Small intestine (tissue), 7 donors: Measurements from ENCODE around the gene EIF4B. TPM values are rescaled to one million over a fixed set of nuclear protein-coding genes. Genes with fewer than 3 reads are reported as not detected.

Experiments
- DNase-seq, 2 donors: peaks; one replicate each; pipeline versions ENCODE4 v3.0.0 to v3.0.0-alpha.2; 2013
- FAIRE-seq: peaks from 2 replicates; lab custom pipeline; 2012; peaks lifted over from hg19 to GRCh38; lab: Jason Lieb, UNC
- H3K27ac ChIP-seq, 3 donors: one replicate each; pipeline ENCODE4 v1.5.1; 2013; ENCODE audit warnings: low read length in 2 of 3, mild to moderate bottlenecking in 2 of 3, control low read depth in 1 of 3, inconsistent platforms in 1 of 3, low read depth in 1 of 3, moderate library complexity in 1 of 3
- H3K27me3 ChIP-seq, 3 donors: one replicate each; pipeline ENCODE4 v1.6.1; 2013; ENCODE audit warnings: low read length in 3 of 3, inconsistent platforms in 1 of 3; ENCODE audit not compliant: control insufficient read depth in 3 of 3, insufficient read depth in 3 of 3
- H3K36me3 ChIP-seq, 3 donors: one replicate each; pipeline ENCODE4 v1.6.1; 2013; ENCODE audit warnings: low read length in 3 of 3, inconsistent platforms in 1 of 3, low read depth in 1 of 3, mild to moderate bottlenecking in 1 of 3, moderate library complexity in 1 of 3; ENCODE audit not compliant: control insufficient read depth in 3 of 3, insufficient read depth in 2 of 3
- H3K4me1 ChIP-seq, 3 donors: one replicate each; pipeline ENCODE4 v1.6.1; 2013; ENCODE audit warnings: low read length in 2 of 3, inconsistent platforms in 1 of 3, low read depth in 1 of 3, mild to moderate bottlenecking in 1 of 3, moderate library complexity in 1 of 3; ENCODE audit not compliant: control insufficient read depth in 3 of 3, insufficient read depth in 2 of 3
- H3K4me3 ChIP-seq, 3 donors: one replicate each; pipeline ENCODE4 v1.5.1; 2013; ENCODE audit warnings: low read length in 3 of 3, control low read depth in 1 of 3, inconsistent platforms in 1 of 3, low read depth in 1 of 3, mild to moderate bottlenecking in 1 of 3, moderate library complexity in 1 of 3
- H3K9me3 ChIP-seq, 2 donors: one replicate each; pipeline ENCODE4 v1.6.1; 2013; ENCODE audit warnings: low read depth in 1 of 2, low read length in 1 of 2; ENCODE audit not compliant: control insufficient read depth in 2 of 2, insufficient read depth in 1 of 2
- WGBS, 3 donors: extraction: QIAGEN DNeasy Blood & Tissue Kit; methylation state at CpG; one replicate each; pipeline ENCODE4 v1.1.7; 2013; 5-methylcytosine and 5-hydroxymethylcytosine counted together
- polyA plus RNA-seq, 4 donors: library from polyadenylated mRNA; stranded (reverse) in 3 of 4; unstranded in 1 of 4; fragments of 200-250 nt in 3 of 4; fragments of 120-200 nt in 1 of 4; gene quantifications; one replicate each; pipeline versions ENCODE4 v1.2.1 to v1.2.3, GENCODE V29; 2013
- donor health status: healthy with polysubstance abuse.
- donor health status: control.
- donor health status: control.
- donor health status: Bipolar disorder and iron deficiency.
- donor health status: healthy.

Gene EIF4B
- polyA plus RNA-seq, 4 donors = 160 to 422 (median 206) TPM

- peaks cover 0 to 40% (median 3%) of the 10 kb centered on the region in 3 donors for H3K4me1 ChIP-seq
- H3K27ac ChIP-seq = no peak overlapping the region
- peaks cover 0 to 72% (median 0%) of the 10 kb centered on the region in 3 donors for H3K36me3 ChIP-seq
- no peaks in the 10 kb centered on the region for H3K27me3 ChIP-seq
- FAIRE-seq = no peak
- H3K4me3 ChIP-seq = no peak overlapping the region
- no peak for DNase-seq
- H3K9me3 ChIP-seq = no peaks in the 10 kb centered on the region
- 82 to 84% (median 82%) methylated on average over 15 of the region's 15 CpGs for WGBS, 3 donors
Measured at GRCh38 chr12:53055471-53056266, 49.4 kb downstream of the EIF4B start.

GRCh38 chr12:53056296-53056695 is 50.0 kb downstream of the EIF4B start:
- H3K4me3 ChIP-seq = no peak overlapping the region
- FAIRE-seq (no peak), DNase-seq (no peak)
- no peaks in the 10 kb centered on the region for H3K27me3 ChIP-seq
- H3K27ac ChIP-seq = no peak overlapping the region
- no peaks in the 10 kb centered on the region for H3K9me3 ChIP-seq
- peaks cover 0 to 76% (median 0%) of the 10 kb centered on the region in 3 donors for H3K36me3 ChIP-seq
- 82 to 89% (median 85%) methylated on average over 5 of the region's 5 CpGs for WGBS, 3 donors
- peaks cover 0 to 40% (median 3%) of the 10 kb centered on the region in 3 donors for H3K4me1 ChIP-seq

- no peaks in the 10 kb centered on the region for H3K9me3 ChIP-seq
- WGBS, 3 donors = 93 to 96% (median 94%) methylated on average over 7 of the region's 7 CpGs
- FAIRE-seq (no peak), DNase-seq (no peak)
- H3K27ac ChIP-seq = no peak overlapping the region
- no peak overlapping the region for H3K4me3 ChIP-seq
- peaks cover 0 to 40% (median 3%) of the 10 kb centered on the region in 3 donors for H3K4me1 ChIP-seq
- no peaks in the 10 kb centered on the region for H3K27me3 ChIP-seq
- H3K36me3 ChIP-seq = peaks cover 0 to 76% (median 0%) of the 10 kb centered on the region in 3 donors
Measured at GRCh38 chr12:53056901-53057300, 50.6 kb downstream of the EIF4B start.

- no peak overlapping the region for H3K27ac ChIP-seq
- H3K4me1 ChIP-seq = peaks cover 0 to 32% (median 3%) of the 10 kb centered on the region in 3 donors
- H3K4me3 ChIP-seq = no peak overlapping the region
- peaks cover 0 to 78% (median 0%) of the 10 kb centered on the region in 3 donors for H3K36me3 ChIP-seq
- no peaks in the 10 kb centered on the region for H3K27me3 ChIP-seq
- DNase-seq (no peak), FAIRE-seq (no peak)
- no peaks in the 10 kb centered on the region for H3K9me3 ChIP-seq
- WGBS, 3 donors = 83 to 87% (median 84%) methylated on average over 13 of the region's 13 CpGs
Measured at GRCh38 chr12:53057816-53058500, 51.7 kb downstream of the EIF4B start.

GRCh38 chr12:53058674-53059433 is 52.6 kb downstream of the EIF4B start:
- Histone ChIP-seq H3K9me3 (no peaks in the 10 kb centered on the region), H3K27ac (no peak overlapping the region), H3K4me3 (no peak overlapping the region), H3K36me3 (peaks cover 0 to 79% (median 0%) of the 10 kb centered on the region in 3 donors), H3K4me1 (peaks cover 0 to 23% (median 0%) of the 10 kb centered on the region in 3 donors), H3K27me3 (no peaks in the 10 kb centered on the region)
- FAIRE-seq (no peak), DNase-seq (no peak)
- 82 to 89% (median 85%) methylated on average over 33 to 35 of the region's 35 CpGs for WGBS, 3 donors

- 84 to 90% (median 85%) methylated on average over 21 to 24 of the region's 24 CpGs for WGBS, 3 donors
- no peak overlapping the region for H3K27ac ChIP-seq
- H3K27me3 ChIP-seq = no peaks in the 10 kb centered on the region
- H3K36me3 ChIP-seq = peaks cover 0 to 85% (median 2%) of the 10 kb centered on the region in 3 donors
- no peak overlapping the region for H3K4me3 ChIP-seq
- DNase-seq (no peak), FAIRE-seq (no peak)
- no peaks in the 10 kb centered on the region for H3K9me3 ChIP-seq
- H3K4me1 ChIP-seq = peaks cover 0 to 19% (median 0%) of the 10 kb centered on the region in 3 donors
Measured at GRCh38 chr12:53059434-53060063, 53.3 kb downstream of the EIF4B start.

GRCh38 chr12:53060064-53060720 is 53.9 kb downstream of the EIF4B start:
- no peak for FAIRE-seq
- Histone ChIP-seq H3K4me3 (no peak overlapping the region), H3K27me3 (no peaks in the 10 kb centered on the region), H3K4me1 (peaks cover 0 to 15% (median 0%) of the 10 kb centered on the region in 3 donors), H3K9me3 (no peaks in the 10 kb centered on the region), H3K36me3 (peaks cover 0 to 87% (median 3%) of the 10 kb centered on the region in 3 donors), H3K27ac (no peak overlapping the region)
- no peak for DNase-seq
- WGBS, 3 donors = 63 to 77% (median 70%) methylated on average over 17 of the region's 17 CpGs
